Osteocyte (in vitro differentiated cells): ENCODE results near the gene NCSTN. TPM values are rescaled to one million over a fixed set of nuclear protein-coding genes. Genes with fewer than 3 reads are reported as not detected.
"Not testable (repeated sequence)": the region's sequence is repeated elsewhere in the genome, so short reads cannot be mapped to it uniquely, and the experiment has no call there.

Experiments used
- DNase-seq: peaks from one replicate; pipeline ENCODE4 v3.0.0; 2021; ENCODE audit warnings: mixed read lengths; ENCODE audit not compliant: unreplicated experiment; ENCODE audit errors: extremely low spot score
- H3K27ac Mint-ChIP-seq: one replicate; pipeline ENCODE4 v1.8.0; 2021; ENCODE audit warnings: mild to moderate bottlenecking, mixed read lengths; ENCODE audit not compliant: unreplicated experiment
- H3K27me3 Mint-ChIP-seq: one replicate; pipeline ENCODE4 v1.8.0; 2021; ENCODE audit warnings: mixed read lengths; ENCODE audit not compliant: unreplicated experiment
- H3K36me3 Mint-ChIP-seq: one replicate; pipeline ENCODE4 v1.8.0; 2021; ENCODE audit warnings: mixed read lengths; ENCODE audit not compliant: unreplicated experiment
- H3K4me1 Mint-ChIP-seq: one replicate; pipeline ENCODE4 v1.8.0; 2021; ENCODE audit warnings: mixed read lengths; ENCODE audit not compliant: unreplicated experiment
- H3K4me3 Mint-ChIP-seq: one replicate; pipeline ENCODE4 v1.8.0; 2021; ENCODE audit warnings: mild to moderate bottlenecking, moderate library complexity, mixed read lengths; ENCODE audit not compliant: unreplicated experiment
- H3K9me3 Mint-ChIP-seq: one replicate; pipeline ENCODE4 v1.8.0; 2021; ENCODE audit warnings: mixed read lengths; ENCODE audit not compliant: unreplicated experiment
- total RNA-seq: library from RNA; stranded (reverse); gene quantifications from 2 replicates; pipeline ENCODE4 v1.2.1, GENCODE V29; 2021
- TF ChIP-seq, protein P1 (sequence below): fragments of 200-600 bp; sonication (generic); IDR thresholded peaks from 2 replicates; pipeline ENCODE4 v1.5.0; 2021; ENCODE audit warnings: antibody characterized with exemption, mild to moderate bottlenecking, moderate library complexity

The NCSTN gene
- total RNA-seq, 1 donor from 2014 or later: 132 TPM

- peaks cover 29% of the 10 kb centered on the region for H3K27me3 Mint-ChIP-seq
- no peaks in the 10 kb centered on the region for H3K9me3 Mint-ChIP-seq
- TF ChIP-seq, protein P1, sequence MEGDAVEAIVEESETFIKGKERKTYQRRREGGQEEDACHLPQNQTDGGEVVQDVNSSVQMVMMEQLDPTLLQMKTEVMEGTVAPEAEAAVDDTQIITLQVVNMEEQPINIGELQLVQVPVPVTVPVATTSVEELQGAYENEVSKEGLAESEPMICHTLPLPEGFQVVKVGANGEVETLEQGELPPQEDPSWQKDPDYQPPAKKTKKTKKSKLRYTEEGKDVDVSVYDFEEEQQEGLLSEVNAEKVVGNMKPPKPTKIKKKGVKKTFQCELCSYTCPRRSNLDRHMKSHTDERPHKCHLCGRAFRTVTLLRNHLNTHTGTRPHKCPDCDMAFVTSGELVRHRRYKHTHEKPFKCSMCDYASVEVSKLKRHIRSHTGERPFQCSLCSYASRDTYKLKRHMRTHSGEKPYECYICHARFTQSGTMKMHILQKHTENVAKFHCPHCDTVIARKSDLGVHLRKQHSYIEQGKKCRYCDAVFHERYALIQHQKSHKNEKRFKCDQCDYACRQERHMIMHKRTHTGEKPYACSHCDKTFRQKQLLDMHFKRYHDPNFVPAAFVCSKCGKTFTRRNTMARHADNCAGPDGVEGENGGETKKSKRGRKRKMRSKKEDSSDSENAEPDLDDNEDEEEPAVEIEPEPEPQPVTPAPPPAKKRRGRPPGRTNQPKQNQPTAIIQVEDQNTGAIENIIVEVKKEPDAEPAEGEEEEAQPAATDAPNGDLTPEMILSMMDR: no peak
- no peak overlapping the region for H3K4me3 Mint-ChIP-seq
- no peak overlapping the region for H3K27ac Mint-ChIP-seq
- H3K36me3 Mint-ChIP-seq: no peaks in the 10 kb centered on the region
- peak; percentile 51 for DNase-seq
- peaks cover 11% of the 10 kb centered on the region for H3K4me1 Mint-ChIP-seq
Observed at GRCh38 chr1:160377585-160378206, 34.5 kb downstream of the NCSTN start.

DNA sequence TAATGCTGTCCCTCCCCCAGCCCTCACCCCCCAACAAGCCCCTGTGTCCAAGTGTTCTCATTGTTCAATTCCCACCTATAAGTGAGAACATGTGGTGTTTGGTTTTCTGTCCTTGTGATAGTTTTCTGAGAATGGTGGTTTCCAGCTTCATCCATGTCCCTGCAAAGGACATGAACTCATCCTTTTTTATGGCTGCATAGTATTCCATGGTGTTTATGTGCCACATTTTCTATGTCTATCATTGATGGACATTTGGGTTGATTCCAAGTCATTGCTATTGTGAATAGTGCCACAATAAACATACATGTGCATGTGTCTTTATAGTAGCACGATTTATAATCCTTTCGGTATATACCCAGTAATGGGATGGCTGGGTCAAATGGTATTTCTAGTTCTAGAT lies 41.6 kb downstream of the NCSTN start:
- H3K27ac Mint-ChIP-seq, H3K4me3 Mint-ChIP-seq, H3K9me3 Mint-ChIP-seq: not testable (repeated sequence)

GRCh38 chr1:160388406-160388805 lies 45.2 kb downstream of the NCSTN start:
- DNase-seq, H3K9me3 Mint-ChIP-seq, H3K27ac Mint-ChIP-seq, H3K4me1 Mint-ChIP-seq, H3K36me3 Mint-ChIP-seq, H3K4me3 Mint-ChIP-seq: not testable (repeated sequence)
- peaks cover 65% of the 10 kb centered on the region for H3K27me3 Mint-ChIP-seq

More for the DNA sequence above, 41.6 kb downstream of the NCSTN start:
- not testable (repeated sequence) for H3K36me3 Mint-ChIP-seq, DNase-seq, H3K4me1 Mint-ChIP-seq
- peaks cover 68% of the 10 kb centered on the region for H3K27me3 Mint-ChIP-seq

GRCh38 chr1:160394673-160395072 lies 51.5 kb downstream of the NCSTN start:
- peaks cover 42% of the 10 kb centered on the region for H3K27me3 Mint-ChIP-seq
- no peaks in the 10 kb centered on the region for H3K4me1 Mint-ChIP-seq
- H3K4me3 Mint-ChIP-seq: no peak overlapping the region
- DNase-seq: peak; percentile 34
- H3K27ac Mint-ChIP-seq: no peak overlapping the region
- TF ChIP-seq, protein P1: no peak
- no peaks in the 10 kb centered on the region for H3K9me3 Mint-ChIP-seq
- no peaks in the 10 kb centered on the region for H3K36me3 Mint-ChIP-seq

DNA sequence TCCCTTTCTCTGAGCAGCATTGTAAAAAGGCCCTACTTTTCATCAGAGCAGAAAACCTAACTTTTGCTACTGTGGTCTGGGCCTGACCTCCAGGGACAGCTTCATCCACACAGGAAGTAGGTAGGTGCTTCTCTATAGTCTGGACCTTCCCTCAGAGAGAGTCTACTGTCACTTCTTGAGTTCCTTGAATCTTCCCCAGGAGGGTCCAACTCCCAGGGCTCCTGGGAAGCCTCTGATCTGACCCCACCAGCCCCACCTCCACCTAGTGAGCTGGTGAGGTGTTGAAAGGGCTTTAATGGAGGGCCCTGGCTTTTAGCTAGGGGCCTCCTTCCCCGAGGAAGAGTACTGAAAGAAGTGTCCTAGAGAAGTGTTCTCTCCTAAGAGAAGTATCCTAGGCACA lies 54.5 kb downstream of the NCSTN start:
- no peak overlapping the region for H3K27ac Mint-ChIP-seq
- H3K4me1 Mint-ChIP-seq: peaks cover 10% of the 10 kb centered on the region
- TF ChIP-seq, protein P1: no peak
- no peak overlapping the region for H3K4me3 Mint-ChIP-seq
- peaks cover 26% of the 10 kb centered on the region for H3K27me3 Mint-ChIP-seq
- no peaks in the 10 kb centered on the region for H3K9me3 Mint-ChIP-seq
- no peaks in the 10 kb centered on the region for H3K36me3 Mint-ChIP-seq
- peak; percentile 54 for DNase-seq

DNA sequence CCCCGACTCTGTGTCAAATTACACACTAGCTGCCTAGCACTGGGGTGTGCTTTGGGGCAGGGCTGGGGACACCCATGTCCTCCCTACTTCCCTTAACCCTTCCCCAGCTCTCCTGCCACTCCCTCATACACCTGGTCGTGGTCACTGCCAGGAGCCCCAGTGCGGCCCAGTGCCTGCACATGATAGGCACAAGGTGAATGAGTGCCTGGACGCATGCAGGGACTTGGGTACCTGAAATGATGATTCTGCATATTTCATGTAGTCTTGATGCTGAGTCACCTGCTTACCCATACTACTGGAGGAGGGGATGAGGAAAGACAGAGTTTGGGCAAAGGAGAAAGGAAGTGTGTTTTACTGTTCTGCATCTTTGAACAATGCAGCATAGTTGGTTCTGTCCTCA lies 55.6 kb downstream of the NCSTN start:
- TF ChIP-seq, protein P1: no peak
- peak; percentile 73 for DNase-seq
- Mint-ChIP-seq H3K27me3 (peaks cover 24% of the 10 kb centered on the region), H3K4me3 (peak overlapping the region; percentile 5), H3K27ac (no peak overlapping the region), H3K9me3 (no peaks in the 10 kb centered on the region), H3K36me3 (no peaks in the 10 kb centered on the region), H3K4me1 (peaks cover 10% of the 10 kb centered on the region)
